Fibroblast of the aortic adventitia (primary cell): ENCODE results near the gene SHQ1. TPM values are rescaled to one million over a fixed set of nuclear protein-coding genes. Genes with fewer than 3 reads are reported as not detected.
"Not testable (repeated sequence)": the region's sequence is repeated elsewhere in the genome, so short reads cannot be mapped to it uniquely, and the experiment has no call there.

Experiments used
- DNase-seq: peaks from one replicate; pipeline ENCODE4 v3.0.0-alpha.2; 2010; ENCODE audit warnings: low read depth
- H3K4me3 ChIP-seq: 2 replicates; pipeline ENCODE4 v1.5.1; 2011; ENCODE audit warnings: low read depth, mild to moderate bottlenecking, control low read depth, low read length, moderate library complexity
- total RNA-seq: library from RNA; depleted of rRNA; stranded (reverse); fragments of >200 nt; gene quantifications from 2 replicates; pipeline ENCODE4 v1.2.3, GENCODE V29; 2012; ENCODE audit warnings: low replicate concordance
- TF ChIP-seq, protein P1 (sequence below): IDR thresholded peaks from 2 replicates; pipeline ENCODE4 v1.5.1; 2011; ENCODE audit warnings: mild to moderate bottlenecking, low read length, control low read depth, inconsistent platforms; ENCODE audit not compliant: insufficient read depth

SHQ1 gene
- total RNA-seq, 1 donor = 21.5 TPM

- TF ChIP-seq, protein P1, sequence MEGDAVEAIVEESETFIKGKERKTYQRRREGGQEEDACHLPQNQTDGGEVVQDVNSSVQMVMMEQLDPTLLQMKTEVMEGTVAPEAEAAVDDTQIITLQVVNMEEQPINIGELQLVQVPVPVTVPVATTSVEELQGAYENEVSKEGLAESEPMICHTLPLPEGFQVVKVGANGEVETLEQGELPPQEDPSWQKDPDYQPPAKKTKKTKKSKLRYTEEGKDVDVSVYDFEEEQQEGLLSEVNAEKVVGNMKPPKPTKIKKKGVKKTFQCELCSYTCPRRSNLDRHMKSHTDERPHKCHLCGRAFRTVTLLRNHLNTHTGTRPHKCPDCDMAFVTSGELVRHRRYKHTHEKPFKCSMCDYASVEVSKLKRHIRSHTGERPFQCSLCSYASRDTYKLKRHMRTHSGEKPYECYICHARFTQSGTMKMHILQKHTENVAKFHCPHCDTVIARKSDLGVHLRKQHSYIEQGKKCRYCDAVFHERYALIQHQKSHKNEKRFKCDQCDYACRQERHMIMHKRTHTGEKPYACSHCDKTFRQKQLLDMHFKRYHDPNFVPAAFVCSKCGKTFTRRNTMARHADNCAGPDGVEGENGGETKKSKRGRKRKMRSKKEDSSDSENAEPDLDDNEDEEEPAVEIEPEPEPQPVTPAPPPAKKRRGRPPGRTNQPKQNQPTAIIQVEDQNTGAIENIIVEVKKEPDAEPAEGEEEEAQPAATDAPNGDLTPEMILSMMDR = no peak
- DNase-seq = no peak
- no peak overlapping the region for H3K4me3 ChIP-seq
These were observed 102.9 kb downstream of the SHQ1 start for GRCh38 chr3:72745146-72745999.

- no peak for DNase-seq
- H3K4me3 ChIP-seq = no peak overlapping the region
- TF ChIP-seq, protein P1 = no peak
These were observed 103.9 kb downstream of the SHQ1 start for GRCh38 chr3:72744330-72744729.

GRCh38 chr3:72739531-72740466 is 108.4 kb downstream of the SHQ1 start:
- no peak for DNase-seq
- TF ChIP-seq, protein P1 = no peak
- H3K4me3 ChIP-seq = no peak overlapping the region

GRCh38 chr3:72738752-72739530 is 109.3 kb downstream of the SHQ1 start:
- TF ChIP-seq, protein P1 = no peak
- DNase-seq = no peak
- peak overlapping the region; percentile 40 for H3K4me3 ChIP-seq

DNA sequence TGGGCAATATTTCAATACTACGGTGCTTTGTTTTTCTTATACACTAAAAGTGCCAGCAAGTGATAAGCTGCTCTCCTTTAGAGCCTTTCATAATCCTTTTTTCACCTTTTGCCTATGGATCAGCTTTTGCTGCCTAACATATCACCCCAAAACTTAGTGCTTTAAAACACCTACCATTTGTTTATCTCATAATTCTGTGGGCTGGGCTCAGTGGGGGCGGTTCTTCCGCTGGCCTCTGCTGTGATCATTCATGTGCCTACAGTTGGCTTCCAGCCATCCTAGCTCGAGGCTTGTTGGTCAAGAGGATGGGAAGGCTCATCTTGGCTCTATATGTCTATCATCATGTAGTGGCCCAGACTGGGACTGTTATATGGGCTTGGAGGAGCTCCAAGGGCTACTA is 113.2 kb downstream of the SHQ1 start:
- DNase-seq, H3K4me3 ChIP-seq: not testable (repeated sequence)

- H3K4me3 ChIP-seq = no peak overlapping the region
- no peak for DNase-seq
- TF ChIP-seq, protein P1 = no peak
These were observed 114.6 kb downstream of the SHQ1 start for GRCh38 chr3:72733676-72734075.

GRCh38 chr3:72732666-72733345 is 115.4 kb downstream of the SHQ1 start:
- not testable (repeated sequence) for H3K4me3 ChIP-seq, DNase-seq
